Skeletal muscle tissue (tissue), 4 donors: ENCODE results near the gene CAPN11. TPM values are rescaled to one million over a fixed set of nuclear protein-coding genes. Genes with fewer than 3 reads are reported as not detected.

Experiments
- H3K27ac ChIP-seq: one replicate; pipeline ENCODE4 v1.7.0; 2013; ENCODE audit warnings: mild to moderate bottlenecking, low read depth, low read length, inconsistent platforms
- H3K27me3 ChIP-seq, 3 donors: one replicate each; pipeline ENCODE4 v1.7.0; 2013; ENCODE audit warnings: low read length in 3 of 3; ENCODE audit not compliant: control insufficient read depth in 3 of 3, insufficient read depth in 3 of 3
- H3K36me3 ChIP-seq, 3 donors: one replicate each; pipeline ENCODE4 v1.7.0; 2013; ENCODE audit warnings: low read length in 3 of 3; ENCODE audit not compliant: control insufficient read depth in 3 of 3, insufficient read depth in 3 of 3
- H3K4me1 ChIP-seq, 3 donors: one replicate each; pipeline ENCODE4 v1.7.0; 2013; ENCODE audit warnings: low read length in 3 of 3, mild to moderate bottlenecking in 3 of 3; ENCODE audit not compliant: control insufficient read depth in 3 of 3, insufficient read depth in 3 of 3
- H3K4me3 ChIP-seq, 3 donors: one replicate each; pipeline ENCODE4 v1.7.0; 2013; ENCODE audit warnings: low read length in 3 of 3
- H3K9ac ChIP-seq, 3 donors: one replicate each; pipeline ENCODE4 v1.7.0; 2013; ENCODE audit warnings: low read length in 3 of 3, mild to moderate bottlenecking in 3 of 3, moderate library complexity in 2 of 3, low read depth in 1 of 3
- H3K9me3 ChIP-seq, 3 donors: one replicate each; pipeline ENCODE4 v1.7.0; 2013; ENCODE audit warnings: low read length in 3 of 3; ENCODE audit not compliant: control insufficient read depth in 3 of 3
- total RNA-seq: library from RNA; depleted of rRNA; stranded (reverse); fragments of >200 nt; gene quantifications from one replicate; pipeline ENCODE4 v1.2.3, GENCODE V29; 2014
- donor health status: Osteomylitis.

The CAPN11 gene
- total RNA-seq, 1 donor from 2014 or later: 0.52 TPM

DNA sequence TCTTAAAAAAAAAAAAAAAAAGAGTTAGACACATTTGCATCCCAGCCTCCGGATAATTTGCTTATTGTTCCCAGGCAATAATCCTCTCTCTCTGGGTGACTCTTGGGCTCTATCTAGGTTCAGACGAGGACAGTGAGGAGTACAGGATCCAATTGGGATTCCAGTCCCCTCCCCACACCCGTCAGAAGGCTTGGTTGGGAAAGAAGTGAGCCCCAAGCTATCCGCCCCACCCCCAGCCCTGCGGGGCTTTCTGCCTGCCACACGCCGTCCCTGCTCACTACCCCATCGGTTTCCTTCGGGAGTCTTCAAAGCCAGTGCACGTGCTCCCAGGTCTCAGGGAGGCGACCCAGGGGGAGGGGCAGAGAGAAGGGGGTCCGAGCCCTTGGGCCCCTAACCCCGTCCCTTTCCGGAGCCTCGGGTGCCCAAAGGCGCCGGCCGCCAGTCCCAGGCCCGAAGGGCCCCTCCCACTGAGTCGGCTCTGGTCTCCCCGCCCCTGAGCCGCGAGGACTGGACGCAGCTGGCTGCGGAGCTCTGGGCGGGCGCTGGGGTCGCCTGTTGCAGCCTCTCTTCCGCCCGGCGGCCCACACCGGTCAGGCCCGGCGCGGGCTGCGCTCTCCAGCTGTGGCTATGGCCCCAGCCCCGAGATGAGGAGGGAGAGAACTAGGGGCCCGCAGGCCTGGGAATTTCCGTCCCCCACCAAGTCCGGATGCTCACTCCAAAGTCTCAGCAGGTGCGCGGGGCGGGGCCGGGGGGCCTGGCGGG lies 60.6 kb downstream of the CAPN11 start:
- peak overlapping the region; percentile 94 for H3K27ac ChIP-seq
- H3K4me1 ChIP-seq: peaks cover 55 to 60% (median 56%) of the 10 kb centered on the region in 3 donors
- peak overlapping the region; percentile 55 to 73 (median 65) for H3K4me3 ChIP-seq
- H3K36me3 ChIP-seq: no peaks in the 10 kb centered on the region
- H3K9ac ChIP-seq: peak overlapping the region; percentile 43 to 84 (median 48)
- no peaks in the 10 kb centered on the region for H3K9me3 ChIP-seq
- H3K27me3 ChIP-seq: no peaks in the 10 kb centered on the region

DNA sequence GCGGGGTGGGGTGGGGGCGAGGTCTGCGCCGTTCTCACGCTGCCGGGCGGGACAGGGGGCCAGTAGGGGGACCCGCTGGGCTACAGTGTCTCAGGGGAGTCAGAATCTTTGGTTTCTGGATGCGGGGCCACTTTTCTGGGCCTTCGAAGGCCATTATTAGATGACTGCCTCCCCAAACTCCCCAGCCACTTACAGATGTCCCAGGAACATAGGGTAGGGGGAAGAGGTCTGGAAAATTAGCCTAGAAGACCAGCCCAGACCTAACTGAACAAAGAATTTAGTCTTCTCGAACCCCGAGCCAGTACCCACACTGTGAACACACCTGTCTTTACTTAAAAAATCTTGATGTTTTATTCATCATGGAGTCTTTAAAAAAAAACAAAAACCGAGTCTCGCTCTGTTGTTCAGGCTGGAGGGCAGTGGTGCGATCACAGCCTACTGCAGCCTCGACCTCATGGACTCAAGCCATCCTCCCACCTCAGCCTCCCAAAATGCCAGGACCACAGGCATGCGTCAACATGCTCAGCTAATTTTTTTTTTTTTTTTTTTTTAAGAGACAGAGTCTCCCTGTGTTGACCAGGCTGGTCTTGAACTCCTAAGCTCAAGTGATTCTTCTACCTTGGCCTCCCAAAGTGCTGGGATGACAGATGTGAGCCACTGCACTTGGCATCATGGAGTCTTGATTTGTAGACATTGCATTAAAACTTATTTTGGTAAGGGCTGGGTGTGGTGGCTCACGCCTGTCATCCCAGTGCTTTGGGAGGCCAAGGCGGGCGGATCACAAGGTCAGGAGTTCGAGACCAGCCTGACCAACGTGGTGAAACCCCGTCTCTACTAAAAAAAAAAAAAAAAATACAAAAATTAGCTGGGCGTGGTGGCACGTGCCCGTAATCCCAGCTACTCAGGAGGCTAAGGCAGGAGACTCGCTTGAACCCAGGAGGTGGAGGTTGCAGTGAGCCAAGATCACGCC lies 61.5 kb downstream of the CAPN11 start:
- Histone ChIP-seq H3K9me3 (no peaks in the 10 kb centered on the region), H3K9ac (peak overlapping the region in 2 of 3 donors; percentile 38 to 61), H3K27me3 (no peaks in the 10 kb centered on the region), H3K4me3 (peak overlapping the region; percentile 55 to 73 (median 64)), H3K4me1 (peaks cover 64 to 69% (median 64%) of the 10 kb centered on the region in 3 donors), H3K27ac (peak overlapping the region; percentile 94), H3K36me3 (no peaks in the 10 kb centered on the region)

DNA sequence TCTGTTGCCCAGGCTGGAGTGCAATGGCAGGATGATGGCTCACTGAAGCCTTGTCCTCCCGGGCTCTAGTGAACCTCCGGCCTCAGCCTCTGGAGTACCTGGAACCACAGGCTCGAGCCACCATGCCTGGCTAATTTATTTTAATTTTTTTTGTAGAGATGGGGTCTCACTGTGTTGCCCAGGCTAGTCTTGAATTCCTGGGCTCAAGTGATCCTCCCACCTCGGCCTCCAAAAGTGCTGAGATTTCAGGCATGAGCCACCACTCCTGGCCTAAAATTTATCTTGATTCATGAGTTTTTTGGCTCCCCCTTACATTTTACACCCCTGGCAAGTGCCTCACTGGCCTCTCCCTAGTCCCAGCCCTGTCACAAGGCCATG lies 62.3 kb downstream of the CAPN11 start:
- H3K4me1 ChIP-seq: peaks cover 71 to 75% (median 72%) of the 10 kb centered on the region in 3 donors
- H3K36me3 ChIP-seq: no peaks in the 10 kb centered on the region
- H3K9me3 ChIP-seq: no peaks in the 10 kb centered on the region
- H3K27ac ChIP-seq: peak overlapping the region; percentile 94
- H3K9ac ChIP-seq: peak overlapping the region in 2 of 3 donors; percentile 38 to 80
- no peaks in the 10 kb centered on the region for H3K27me3 ChIP-seq
- peak overlapping the region in 1 of 3 donors; percentile 3 for H3K4me3 ChIP-seq

DNA sequence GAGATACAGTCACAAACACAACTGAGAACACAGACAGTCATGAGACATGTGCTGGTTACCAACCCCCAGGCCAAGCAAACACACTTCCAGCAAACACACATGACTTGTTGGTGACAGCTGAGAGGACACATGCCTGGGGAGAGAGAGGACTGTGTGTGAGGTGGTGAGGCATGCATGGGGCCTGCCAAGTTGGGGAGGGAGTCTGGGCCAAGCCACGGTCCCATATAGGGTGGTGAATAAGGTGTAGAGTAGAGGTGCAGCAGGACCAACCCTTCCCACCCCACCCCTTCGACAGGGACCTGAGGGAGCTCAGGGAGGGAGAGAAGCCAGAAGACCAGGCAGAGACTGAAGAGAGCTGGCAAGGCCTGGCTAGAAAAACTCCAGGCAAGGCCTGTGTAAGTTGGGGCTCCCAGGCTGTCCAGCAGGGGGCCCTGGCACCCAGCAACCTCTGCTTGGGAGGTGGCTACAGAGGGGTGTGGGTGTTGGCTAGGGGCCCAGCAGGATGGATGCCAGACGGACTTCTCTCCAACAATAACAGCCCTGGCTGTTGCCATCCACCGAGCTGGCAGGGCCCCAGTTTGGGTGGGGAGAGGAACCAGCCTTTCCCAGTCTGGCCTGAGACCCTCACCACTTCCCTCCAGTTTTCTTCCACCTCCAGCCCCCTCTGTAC lies 62.8 kb downstream of the CAPN11 start:
- Histone ChIP-seq H3K4me1 (peaks cover 72 to 76% (median 74%) of the 10 kb centered on the region in 3 donors), H3K36me3 (no peaks in the 10 kb centered on the region), H3K9ac (peak overlapping the region; percentile 27 to 80 (median 63)), H3K9me3 (no peaks in the 10 kb centered on the region), H3K27ac (peak overlapping the region; percentile 94), H3K27me3 (no peaks in the 10 kb centered on the region), H3K4me3 (peak overlapping the region; percentile 24 to 60 (median 32))

DNA sequence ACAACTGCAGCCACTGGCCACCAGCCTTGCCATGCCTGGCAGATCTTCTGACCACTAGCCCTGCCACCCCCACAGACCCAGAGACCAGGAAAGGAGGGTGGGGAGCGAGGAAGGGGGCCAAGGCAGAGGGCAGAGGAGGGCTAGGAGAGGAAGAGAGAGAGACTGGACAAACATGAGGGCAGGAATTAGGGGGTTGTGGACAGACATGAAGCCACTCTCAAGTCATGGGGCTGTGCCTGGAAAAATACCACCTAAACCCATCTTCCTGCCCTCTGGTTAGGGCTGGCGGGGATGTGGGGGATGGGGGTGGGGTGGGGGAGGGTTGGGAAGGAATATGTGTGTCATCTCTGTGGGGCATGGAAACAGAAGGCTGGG lies 63.3 kb downstream of the CAPN11 start:
- Histone ChIP-seq H3K27me3 (no peaks in the 10 kb centered on the region), H3K4me3 (peak overlapping the region in 2 of 3 donors; percentile 32 to 60), H3K9me3 (no peaks in the 10 kb centered on the region), H3K27ac (peak overlapping the region; percentile 94), H3K9ac (peak overlapping the region; percentile 27 to 80 (median 74)), H3K4me1 (peaks cover 72 to 77% (median 74%) of the 10 kb centered on the region in 3 donors), H3K36me3 (no peaks in the 10 kb centered on the region)

DNA sequence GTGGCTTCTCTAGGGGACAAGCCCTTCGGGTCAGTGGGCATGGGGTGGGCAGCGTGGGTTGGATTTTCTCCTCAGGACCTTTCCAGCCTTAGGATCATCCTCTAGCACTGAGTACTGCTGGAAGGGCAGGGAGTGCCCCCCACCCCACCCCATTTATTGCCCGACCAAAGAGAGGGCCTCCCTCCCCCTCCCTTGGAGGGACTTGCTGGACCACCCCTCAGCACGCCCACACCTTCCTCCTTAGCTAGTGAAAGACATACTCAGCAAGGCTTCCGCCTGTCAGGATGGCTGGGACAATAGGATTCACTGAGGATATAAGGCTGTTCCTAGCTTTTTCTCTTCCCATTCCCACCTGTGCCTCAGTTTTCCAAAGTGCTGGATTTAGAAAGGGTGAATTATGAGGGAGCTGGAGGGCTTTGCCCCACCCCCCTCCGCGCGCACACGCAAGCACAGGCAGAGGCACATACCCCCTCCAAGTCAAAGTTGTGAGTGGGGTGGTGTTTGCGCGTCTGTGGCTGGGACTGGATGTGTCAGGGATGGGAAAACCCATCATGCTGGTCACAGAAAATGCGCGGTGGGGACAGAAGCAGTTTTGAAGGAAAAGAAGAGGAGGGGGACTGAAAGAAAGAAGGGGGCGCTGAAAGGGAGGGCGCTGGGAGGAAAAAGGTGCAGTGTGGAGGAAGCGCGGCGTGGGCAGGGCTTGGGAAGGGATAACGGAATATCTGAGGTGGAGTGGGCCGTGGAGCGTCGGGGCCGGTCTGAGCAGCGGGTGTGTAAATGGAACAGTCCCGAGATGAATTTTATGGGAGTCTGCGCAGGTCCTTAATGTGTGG lies 64.1 kb downstream of the CAPN11 start:
- Histone ChIP-seq H3K27ac (peak overlapping the region; percentile 94), H3K4me3 (peak overlapping the region; percentile 65 to 73 (median 66)), H3K27me3 (no peaks in the 10 kb centered on the region), H3K36me3 (peaks cover 0 to 2% (median 0%) of the 10 kb centered on the region in 3 donors), H3K9ac (peak overlapping the region in 2 of 3 donors; percentile 74 to 85), H3K9me3 (no peaks in the 10 kb centered on the region), H3K4me1 (peaks cover 72 to 75% (median 74%) of the 10 kb centered on the region in 3 donors)

DNA sequence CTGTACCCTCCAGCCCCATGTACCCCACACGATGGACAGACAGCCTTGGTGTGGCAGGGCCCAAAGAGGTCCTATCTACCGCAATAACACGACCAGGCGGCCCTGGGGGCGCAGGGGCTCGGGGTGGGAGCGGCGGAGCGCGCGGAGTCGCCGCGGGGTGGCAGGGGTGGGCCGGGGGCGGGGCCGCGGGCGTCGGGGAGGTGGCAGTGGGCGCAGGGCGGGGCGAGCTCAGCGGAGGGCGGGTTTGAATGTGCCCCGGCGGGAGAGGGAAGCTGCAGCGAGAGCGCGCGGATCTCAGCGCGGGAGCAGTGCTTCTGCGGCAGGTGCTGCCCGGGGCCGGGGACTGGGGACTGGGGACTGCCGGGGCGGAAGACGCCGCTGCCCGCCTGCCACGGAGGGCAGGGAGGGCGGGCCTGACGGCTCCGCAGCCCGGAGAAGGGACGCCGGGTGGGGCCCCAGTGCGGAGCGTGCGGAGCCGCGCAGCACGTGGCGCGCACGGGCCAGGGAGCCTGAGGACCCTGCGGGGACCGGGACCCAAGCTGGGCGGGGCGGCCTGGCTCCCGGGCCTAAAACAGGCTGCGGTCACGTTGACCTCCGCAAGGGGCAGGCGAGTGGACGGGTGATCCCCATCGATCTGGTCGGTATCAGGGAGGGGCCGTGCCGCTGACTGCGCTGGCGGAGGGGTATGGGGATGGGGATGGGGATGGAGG lies 64.9 kb downstream of the CAPN11 start, which contains the start of gene SLC29A1:
Gene SLC29A1, plus strand, starts transcription at position 277 of the 710 bp plus-strand sequence. CDS start 3,719 bp downstream, outside the sequence.
- peak within 1 kb of the TSS; percentile 66 to 76 (median 73) for H3K4me3 ChIP-seq
- H3K36me3 ChIP-seq: peaks cover 0 to 2% (median 0%) of the 10 kb centered on the region in 3 donors
- peaks cover 72 to 75% (median 74%) of the 10 kb centered on the region in 3 donors for H3K4me1 ChIP-seq
- H3K9me3 ChIP-seq: no peaks in the 10 kb centered on the region
- H3K27me3 ChIP-seq: no peaks in the 10 kb centered on the region
- H3K27ac ChIP-seq: peak within 1 kb of the TSS; percentile 94
- peak within 1 kb of the TSS; percentile 65 to 99 (median 74) for H3K9ac ChIP-seq

DNA sequence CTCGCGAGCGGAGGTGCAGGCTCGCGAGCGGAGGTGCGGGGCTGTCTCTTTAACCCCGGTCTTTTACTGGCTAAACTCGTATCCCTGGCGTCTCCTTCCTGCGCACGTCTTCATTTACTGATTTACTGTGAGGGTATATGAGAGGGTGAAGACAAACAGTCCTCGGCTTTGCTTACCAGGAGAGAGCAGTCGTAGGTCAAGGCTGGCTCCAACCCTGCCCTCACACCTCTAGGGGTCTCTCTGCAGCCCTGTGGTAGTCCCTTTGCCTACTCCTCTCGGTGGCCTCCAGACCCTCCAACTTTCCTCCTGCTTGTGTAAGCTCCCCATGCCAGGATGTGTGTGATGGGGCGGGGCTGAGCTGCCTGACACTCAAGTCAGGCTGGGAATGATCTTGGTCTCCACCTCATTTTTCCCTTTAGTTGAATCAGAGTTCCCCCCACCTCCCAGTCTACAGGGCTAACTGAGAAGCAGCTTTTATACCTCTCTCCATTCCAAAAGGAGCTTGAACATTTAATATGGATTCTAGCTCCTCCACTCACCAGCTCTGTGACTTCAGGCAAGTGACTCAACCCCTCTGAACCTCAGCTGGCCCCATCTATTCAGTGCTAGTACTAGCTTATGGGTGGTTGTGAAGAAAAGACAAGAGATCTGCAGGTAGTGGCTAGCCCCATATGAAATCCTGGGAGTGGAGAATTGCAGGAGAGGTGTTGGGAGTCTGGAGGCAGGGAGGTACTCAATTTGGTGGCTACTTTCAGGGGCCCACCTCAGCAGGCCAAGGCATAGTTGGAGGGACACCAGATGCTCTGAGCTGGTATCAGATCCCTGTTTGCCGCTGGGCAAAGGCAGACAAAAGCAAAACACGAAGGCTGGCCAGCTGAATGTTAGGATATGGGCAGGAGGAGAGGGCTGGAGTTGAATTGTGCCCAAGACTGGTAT lies 65.7 kb downstream of the CAPN11 start:
- Histone ChIP-seq H3K36me3 (peaks cover 0 to 5% (median 3%) of the 10 kb centered on the region in 3 donors), H3K4me1 (peaks cover 77 to 78% (median 77%) of the 10 kb centered on the region in 3 donors), H3K27me3 (no peaks in the 10 kb centered on the region), H3K27ac (peak overlapping the region; percentile 64), H3K9ac (peak overlapping the region; percentile 51 to 99 (median 65)), H3K4me3 (peak overlapping the region; percentile 62 to 76 (median 73)), H3K9me3 (no peaks in the 10 kb centered on the region)
